ENCODE measurements around the gene RETREG3. TPM values are rescaled to one million over a fixed set of nuclear protein-coding genes. Genes with fewer than 3 reads are reported as not detected.

RETREG3 gene
- total and polyA plus RNA-seq, 2 of the 13 experiments (the other 11 are each of a cell fraction or from before 2014, with no cell fraction given), result 47.0 to 55.8 TPM

- TF ChIP-seq ZNF484 (CRISPR knock-in tag; IDR thresholded peaks at IDR 0.05; ENCODE audit: borderline replicate concordance, low read depth) (no peak), KDM5B (CRISPR knock-in tag; IDR thresholded peaks at IDR 0.05; ENCODE audit: borderline replicate concordance) (peak; percentile 91; the same call in 1 of the 2 replicates), ELF4 (CRISPR knock-in tag; IDR thresholded peaks at IDR 0.05; ENCODE audit: borderline replicate concordance) (no peak), YEATS4 (CRISPR knock-in tag; IDR thresholded peaks at IDR 0.05; ENCODE audit: borderline replicate concordance) (peak; percentile 87), ZNF556 (CRISPR knock-in tag; IDR thresholded peaks at IDR 0.05; ENCODE audit: borderline replicate concordance) (no peak), HMGXB3 (CRISPR knock-in tag; IDR thresholded peaks at IDR 0.05; ENCODE audit: borderline replicate concordance) (peak; percentile 86; the same call in 1 of the 2 replicates), ZGPAT (CRISPR knock-in tag; IDR thresholded peaks at IDR 0.05) (peak; percentile 85; the same call in 1 of the 2 replicates), ZKSCAN8 (CRISPR knock-in tag; IDR thresholded peaks at IDR 0.05; ENCODE audit: borderline replicate concordance) (no peak; the same call in 1 of the 2 replicates), ZNF883 (CRISPR knock-in tag; IDR thresholded peaks at IDR 0.05; ENCODE audit: not compliant biosample characterization) (peak; percentile 95), ZNF234 (CRISPR knock-in tag; conservative IDR thresholded peaks at IDR 0.05) (no peak), RXRB (CRISPR knock-in tag; IDR thresholded peaks at IDR 0.05; ENCODE audit: borderline replicate concordance) (no peak; the same call in 1 of the 2 replicates), ZNF629 (CRISPR knock-in tag; conservative IDR thresholded peaks at IDR 0.05) (peak; percentile 37; the same call in 1 of the 2 replicates), PAXIP1 (CRISPR knock-in tag; conservative IDR thresholded peaks at IDR 0.05) (peak; percentile 48; the same call in 1 of the 2 replicates), SRSF1 (optimal IDR thresholded peaks at IDR 0.05; ENCODE audit: low read depth, low read length) (no peak), GMEB2 (CRISPR knock-in tag; IDR thresholded peaks at IDR 0.05; ENCODE audit: low read depth) (peak; percentile 70), TFDP1 (CRISPR knock-in tag; IDR thresholded peaks at IDR 0.05; ENCODE audit: borderline replicate concordance) (peak; percentile 95)
Observed at GRCh38 chr17:42609182-42609813, at the start of gene RETREG3, which contains the start of gene TUBG1 (continued).

All from HepG2 (cell line).